GM19351 (cell line): ENCODE results near the gene ENDOV.

Source experiments
- ATAC-seq: cut with Tn5 transposase; IDR thresholded peaks from one replicate; pipeline ENCODE4 v1.9.1; 2021; ENCODE audit warnings: mild to moderate bottlenecking, moderate library complexity; ENCODE audit not compliant: unreplicated experiment

ENDOV gene

GRCh38 chr17:80480248-80480647 lies 65.3 kb downstream of the ENDOV start:
- no peak for ATAC-seq

- ATAC-seq = no peak
These were observed 66.5 kb downstream of the ENDOV start for GRCh38 chr17:80481284-80482057.

- ATAC-seq = no peak
These were observed 67.0 kb downstream of the ENDOV start for GRCh38 chr17:80482058-80482318.

DNA sequence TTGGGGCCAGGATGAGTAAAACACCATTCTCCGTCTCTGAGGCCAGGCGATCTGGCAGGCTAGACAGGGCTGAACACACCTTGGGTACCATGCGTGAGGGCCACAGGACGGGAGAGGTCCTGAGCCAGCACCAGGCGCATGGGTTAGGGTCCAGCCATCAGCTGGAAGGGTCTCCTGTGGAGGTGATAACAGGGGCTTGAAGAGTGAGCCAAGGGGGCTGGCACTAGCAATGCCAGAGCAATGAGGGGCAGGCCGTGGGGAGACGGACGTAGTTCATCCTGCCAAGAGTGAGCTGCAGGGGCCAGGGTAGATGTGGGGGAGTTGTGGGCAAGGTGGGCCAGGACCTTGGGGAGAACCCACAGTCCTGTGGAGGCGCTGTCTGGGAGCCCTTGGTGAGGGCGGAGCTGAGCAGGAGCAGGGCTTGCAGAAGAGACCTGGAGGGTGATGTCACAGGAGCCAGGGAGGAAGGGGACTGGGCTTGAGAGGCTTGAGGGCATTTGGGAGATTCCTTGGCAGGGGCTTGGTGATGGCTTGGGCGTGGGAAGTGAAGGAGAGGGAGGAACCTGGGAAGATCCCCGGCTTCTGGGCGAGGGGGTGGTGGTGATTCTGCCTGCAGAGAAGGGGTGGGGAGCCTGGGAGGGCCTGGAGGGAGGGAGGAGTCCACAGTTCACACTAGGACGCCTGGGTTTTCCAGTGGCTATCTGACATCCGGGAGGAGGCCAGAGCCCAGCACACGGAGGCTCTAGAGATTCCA lies 67.8 kb downstream of the ENDOV start:
- no peak for ATAC-seq

DNA sequence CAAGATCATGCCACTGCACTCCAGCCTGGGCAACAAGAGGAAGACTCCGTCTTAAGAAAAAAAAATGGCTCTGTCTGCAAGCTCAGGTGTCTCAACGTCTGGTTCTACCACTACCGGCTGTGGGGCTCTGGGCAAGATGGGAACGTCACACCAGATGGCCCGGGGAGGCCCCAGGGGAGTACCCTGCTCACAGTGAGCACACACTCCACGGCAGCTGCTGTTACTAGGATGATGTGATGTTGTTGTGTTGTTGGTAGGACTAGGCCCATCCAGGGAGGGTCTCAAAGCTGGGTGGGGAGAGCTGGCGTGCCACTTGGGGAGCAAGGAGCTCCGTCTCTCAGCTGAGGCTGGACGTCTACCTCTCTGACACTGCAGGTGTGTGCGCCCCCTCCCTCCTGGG lies 70.9 kb downstream of the ENDOV start:
- no peak for ATAC-seq

- no peak for ATAC-seq
These were observed 71.7 kb downstream of the ENDOV start for GRCh38 chr17:80486692-80487091.

DNA sequence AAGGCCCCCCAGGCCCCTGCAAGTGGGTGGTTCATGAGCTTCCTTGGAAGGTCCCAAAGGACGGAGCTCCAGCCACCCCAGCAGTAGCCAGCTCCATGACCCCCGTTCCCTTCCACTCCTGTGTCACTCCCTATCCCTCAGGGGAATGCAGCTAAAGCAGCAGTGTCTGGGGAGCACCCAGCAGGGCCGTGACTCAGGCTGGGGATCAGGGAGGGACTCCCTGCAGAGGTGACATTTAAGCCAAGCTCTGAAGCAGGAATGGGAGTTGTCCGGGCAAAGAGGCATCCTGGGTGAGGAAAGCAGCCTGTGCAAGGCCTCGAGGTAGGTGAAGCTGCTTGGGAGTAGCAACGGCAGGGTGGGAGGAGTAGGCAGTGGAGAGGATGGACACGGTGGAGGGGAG lies 72.5 kb downstream of the ENDOV start:
- ATAC-seq = no peak
